HG03045 (cell line): ENCODE data around the gene DNHD1.
A peak's percentile ranks its signal among the peaks of the same experiment; 100 is the strongest.
"Not testable (repeated sequence)": the region's sequence is repeated elsewhere in the genome, so short reads cannot be mapped to it uniquely, and the experiment has no call there.

Experiments used
- ATAC-seq: cut with Tn5 transposase; IDR thresholded peaks from one replicate; pipeline ENCODE4 v1.9.1; 2021; ENCODE audit warnings: mild to moderate bottlenecking, moderate library complexity; ENCODE audit not compliant: unreplicated experiment

Gene DNHD1

DNA sequence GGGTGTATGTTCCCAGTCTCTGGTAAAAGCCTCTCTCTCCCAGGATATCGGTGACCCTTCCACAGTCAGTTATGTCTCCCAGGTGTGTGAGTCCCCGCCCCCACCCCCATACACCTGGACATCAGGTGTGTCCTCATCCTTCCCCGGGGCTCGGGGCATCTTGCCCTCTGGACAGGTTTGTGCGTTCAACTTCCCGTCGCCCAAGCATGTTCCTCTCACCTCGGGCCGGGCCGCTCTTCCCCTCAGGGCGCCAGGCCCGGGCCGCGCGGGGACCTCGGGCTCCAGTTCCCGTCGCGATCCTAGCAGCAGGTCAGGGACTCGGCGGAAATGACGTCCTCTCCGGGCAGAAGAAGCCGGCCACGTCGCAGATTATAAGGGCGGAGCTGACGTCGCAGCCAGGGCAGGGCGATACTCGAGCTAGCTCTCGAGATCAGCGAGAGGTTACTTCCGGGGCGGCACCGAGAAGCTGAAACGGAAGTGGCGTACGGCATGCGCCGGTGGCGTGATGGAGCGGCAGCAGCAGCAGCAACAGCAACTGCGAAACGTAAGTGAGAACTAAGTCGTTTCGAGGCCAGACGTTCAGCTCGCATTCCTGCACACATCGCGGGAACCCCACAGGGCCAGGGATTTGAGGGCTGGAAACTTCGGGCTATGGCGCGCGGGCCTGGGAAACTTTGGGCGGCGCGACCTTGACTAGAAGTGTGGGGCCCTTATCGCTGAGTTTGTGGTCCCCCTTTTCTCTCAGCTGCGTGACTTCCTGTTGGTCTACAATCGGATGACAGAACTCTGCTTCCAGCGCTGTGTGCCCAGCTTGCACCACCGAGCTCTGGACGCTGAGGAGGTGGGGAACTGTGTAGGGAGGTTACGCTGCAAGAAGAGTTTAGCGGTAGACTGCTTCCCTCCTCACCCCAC, 15.8 kb upstream of the DNHD1 start, which contains the start of the genes ARFIP2 and TIMM10B:
ARFIP2 (minus strand) TSS at position 320 of the 912 bp plus-strand sequence. CDS start 910 bp downstream, outside the sequence.
TIMM10B (plus strand) TSS at position 490 of the 912 bp plus-strand sequence; CDS start at position 506, 16 bp downstream.
- ATAC-seq: peak; percentile 98

DNA sequence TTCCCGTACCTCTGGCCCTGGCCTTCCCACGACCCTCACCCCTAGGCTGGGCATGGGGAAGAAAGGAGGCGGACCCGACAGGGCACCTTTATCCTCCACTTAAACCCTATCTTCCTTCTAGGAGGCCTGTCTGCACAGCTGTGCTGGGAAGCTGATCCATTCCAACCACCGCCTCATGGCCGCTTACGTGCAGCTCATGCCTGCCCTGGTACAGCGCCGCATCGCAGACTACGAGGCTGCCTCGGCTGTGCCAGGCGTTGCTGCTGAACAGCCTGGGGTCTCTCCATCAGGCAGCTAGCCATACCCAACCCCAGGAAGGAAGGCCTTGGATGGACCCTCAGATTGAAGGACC, 15.2 kb upstream of the DNHD1 start:
- ATAC-seq: peak; percentile 1

DNA sequence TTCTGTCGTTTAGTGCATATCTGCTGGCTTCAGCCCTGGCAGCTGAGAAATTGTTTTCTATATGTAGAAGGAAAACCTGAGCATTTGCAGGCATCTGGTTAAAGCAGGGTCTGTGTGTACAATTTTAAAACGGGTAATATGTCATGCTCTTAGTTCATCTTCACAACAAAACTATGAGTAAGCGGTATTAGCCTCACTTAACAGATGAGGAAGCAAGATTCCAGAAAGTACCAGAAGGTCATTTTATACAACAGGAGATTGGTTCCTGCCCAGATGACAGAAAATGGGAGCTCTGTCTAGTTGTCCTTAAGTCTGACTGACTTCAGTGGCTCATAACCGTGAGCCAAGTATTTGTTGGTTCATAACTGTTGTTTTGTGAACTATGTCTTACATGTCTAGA, 14.6 kb upstream of the DNHD1 start:
- no peak for ATAC-seq

DNA sequence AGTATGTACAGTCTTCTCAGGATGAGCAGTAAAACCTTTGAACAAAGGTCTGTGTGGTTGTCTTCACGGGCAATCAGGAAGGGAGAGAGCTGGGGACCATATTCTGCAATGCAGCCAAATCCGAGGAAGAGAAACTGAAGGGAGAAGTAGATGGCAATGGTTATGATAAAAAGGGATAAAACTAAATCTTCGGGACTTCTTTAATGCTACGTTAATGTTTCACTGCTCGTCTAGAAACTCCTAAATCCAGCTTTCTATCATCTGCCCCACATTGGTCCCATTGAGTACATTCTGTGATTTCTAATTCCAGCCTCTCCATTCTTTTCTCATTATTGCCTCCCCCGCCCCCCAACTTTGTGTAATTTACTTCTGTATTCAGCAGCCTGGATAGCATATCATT, 14.1 kb upstream of the DNHD1 start:
- no peak for ATAC-seq

DNA sequence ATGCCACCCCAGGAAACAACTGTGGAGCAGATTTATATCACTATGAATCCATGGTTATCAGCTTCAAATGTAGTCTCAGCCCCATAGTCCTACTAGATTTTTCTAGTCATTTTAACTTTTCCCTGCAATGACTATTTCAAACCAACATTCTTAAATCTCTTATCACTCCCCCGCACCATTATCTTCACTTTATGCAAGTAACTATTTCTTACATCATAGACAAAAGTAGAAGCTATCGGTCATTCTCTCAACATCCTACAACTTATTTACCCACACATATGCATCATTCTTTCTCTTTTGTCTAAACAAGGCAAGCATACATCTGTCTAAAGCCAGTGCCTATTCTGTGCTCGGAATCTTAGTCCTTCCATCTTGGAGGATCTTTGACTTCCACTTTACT, 11.4 kb upstream of the DNHD1 start:
- ATAC-seq: no peak

DNA sequence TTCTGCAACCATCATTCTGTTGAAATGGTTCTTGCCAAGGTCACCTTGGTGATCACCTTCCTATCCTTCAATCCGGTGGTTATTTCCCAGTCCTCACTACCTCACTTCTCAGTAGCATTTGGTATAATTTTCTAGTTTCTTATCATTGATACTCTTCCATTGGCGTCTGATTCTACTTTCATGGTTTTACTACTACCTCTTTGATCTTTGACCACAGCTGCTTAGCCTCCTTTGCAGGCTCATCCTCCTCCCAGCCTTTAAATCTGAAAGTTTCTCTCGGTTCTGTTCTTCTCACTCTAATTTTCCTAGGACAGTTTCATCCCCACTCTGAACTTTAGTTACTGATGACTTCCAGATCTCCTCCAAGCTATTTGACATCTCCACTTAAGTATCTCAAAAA, 10.8 kb upstream of the DNHD1 start:
- ATAC-seq: no peak

DNA sequence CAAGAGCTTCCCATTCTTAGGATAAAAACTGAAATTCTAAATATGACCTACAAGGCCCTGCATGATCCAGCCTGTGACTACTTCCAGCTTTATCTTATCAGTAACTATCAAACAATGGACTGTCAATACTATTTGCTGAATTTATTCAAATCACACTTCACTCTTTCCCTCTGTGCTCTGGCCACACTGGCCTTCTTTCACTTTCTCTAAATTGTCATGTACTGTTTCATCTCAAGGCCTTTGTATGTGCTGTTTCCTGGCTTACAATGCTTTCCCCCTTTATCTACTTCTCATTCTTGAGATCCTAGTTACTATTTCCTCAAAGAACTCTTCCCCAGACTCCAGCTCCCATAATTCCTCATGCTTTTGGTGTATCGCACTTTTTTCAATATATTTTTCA, 10.1 kb upstream of the DNHD1 start:
- no peak for ATAC-seq

DNA sequence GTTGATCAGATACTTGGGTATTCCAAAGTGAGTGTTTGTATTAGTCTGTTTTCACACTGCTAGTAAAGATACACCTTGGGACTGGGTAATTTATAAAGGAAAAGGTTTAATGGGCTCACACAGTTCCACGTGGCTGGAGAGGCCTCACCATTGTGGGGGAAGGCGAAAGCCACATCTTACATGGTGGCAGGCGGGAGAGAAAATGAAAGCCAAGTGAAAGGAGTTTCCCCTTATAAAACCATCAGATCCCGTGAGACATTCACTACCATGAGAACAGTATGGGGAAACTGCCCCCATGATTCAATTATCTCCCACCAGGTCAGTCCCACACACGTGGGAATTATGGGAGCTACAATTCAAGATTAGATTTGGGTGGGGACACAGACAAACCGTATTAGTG, 8.7 kb upstream of the DNHD1 start:
- ATAC-seq: no peak

DNA sequence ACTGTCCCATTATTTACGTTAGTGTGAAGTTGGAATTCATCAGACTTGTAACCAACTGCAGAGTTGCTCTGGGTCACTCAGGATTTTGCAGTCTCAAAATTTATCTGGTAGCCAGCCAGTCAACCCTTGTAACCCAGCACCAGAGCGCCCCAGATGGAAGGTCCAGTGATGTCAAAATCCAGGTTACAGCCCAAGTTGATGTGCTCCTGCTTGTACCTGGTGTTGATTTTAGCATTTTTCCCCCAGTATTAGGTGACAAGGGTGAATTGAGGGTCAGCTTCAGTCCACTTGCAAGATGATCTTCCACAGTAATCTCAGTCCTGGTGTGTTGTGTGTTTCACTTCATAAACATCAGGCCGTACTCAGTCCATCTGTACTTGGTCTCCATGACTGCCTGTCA, 8.3 kb upstream of the DNHD1 start:
- ATAC-seq: no peak

DNA sequence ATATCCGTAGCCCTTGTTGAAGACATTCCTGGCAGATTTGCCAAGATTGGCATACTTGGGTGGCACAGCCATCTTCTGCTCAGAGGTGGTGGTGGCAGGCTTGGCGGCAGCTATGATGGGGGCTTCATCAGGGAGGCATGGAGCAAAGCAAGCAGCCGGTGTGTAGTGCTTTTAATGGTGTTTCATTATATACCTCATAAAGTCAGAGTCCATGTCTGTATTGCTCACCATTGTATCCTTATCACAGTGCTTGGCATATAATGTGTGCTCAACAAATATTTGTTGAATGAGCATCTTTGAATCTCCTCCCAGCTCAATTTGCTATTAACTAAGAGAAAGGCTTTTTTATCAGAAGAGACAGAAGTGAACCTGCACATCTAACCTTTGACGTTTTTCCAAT, 7.8 kb upstream of the DNHD1 start:
- ATAC-seq: no peak

DNA sequence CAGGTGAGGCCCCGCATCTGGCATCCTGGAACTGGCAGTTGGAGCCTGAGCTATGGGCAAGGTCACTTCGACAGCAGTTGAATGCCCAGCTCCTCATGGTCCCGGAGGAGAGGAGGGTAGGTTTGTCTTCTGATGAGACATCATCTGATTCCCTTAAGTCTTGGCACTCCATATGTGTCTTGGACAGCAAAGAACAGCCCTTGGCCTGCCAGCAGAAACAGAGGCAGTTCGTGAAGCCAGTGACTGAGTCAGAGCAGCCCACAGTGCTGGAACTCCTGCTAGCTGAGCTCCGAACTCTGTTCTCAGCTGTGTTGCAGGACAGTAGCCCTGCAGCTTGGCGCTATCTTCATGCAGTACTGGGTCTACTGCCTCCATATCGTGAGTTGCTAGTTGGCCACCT, 1.0 kb downstream of the DNHD1 start:
- ATAC-seq: no peak

DNA sequence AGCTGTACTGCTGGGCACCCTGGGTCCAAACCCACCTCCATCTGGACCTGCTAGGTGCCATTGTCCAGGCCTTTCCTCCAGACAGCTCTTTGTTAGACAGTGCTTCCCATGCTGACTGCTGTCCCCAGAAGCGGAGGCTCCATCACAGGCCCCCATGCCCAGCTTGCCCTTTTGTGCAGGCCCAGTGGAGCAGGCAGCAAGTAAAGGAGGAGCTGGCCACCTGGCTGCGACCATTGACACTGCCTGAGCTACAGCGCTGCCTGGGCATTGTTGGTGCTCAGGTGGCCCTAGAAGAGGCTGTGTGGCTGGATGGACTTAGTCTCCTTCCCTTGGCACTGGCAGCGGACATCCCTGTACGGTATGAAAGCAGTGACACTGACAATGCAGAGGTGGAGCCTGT, 1.5 kb downstream of the DNHD1 start:
- no peak for ATAC-seq

DNA sequence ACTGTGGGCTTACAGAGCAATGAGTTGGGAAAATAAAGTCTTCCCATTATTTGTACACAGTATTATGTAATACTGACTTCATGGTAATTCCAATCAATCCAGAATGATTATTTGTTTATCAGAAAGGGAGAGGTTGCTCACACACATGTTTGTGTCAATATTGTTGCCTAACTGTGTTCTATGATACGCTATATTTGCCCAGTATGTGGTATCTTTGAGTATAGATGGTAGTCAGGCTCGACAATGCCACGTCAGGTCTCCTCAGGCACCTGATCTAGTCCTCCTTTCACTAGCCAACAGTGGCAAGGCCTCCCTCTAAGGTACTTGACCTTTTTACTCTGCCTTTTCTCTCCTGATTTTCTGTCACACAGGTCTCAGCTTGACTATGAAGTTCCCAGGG, 5.3 kb downstream of the DNHD1 start:
- no peak for ATAC-seq

DNA sequence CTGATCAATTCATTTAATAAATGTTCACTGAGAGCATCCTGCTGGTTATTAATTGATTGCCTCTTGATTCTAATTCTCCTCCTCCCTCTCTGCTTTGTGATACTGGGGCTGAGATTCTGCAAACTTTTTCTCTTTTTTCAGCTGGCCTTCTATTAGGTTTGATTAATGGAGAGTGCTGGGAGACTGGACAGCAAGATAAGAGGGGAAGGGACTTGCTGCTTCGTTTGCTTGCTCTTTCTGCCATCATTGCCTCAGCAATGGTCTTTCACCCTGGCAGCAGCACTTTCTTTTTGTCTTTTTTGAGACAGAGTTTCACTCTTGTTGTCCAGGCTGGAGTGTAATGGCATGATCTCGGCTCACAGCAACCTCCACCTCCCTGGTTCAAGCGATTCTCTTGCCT, 7.1 kb downstream of the DNHD1 start:
- ATAC-seq: no peak

DNA sequence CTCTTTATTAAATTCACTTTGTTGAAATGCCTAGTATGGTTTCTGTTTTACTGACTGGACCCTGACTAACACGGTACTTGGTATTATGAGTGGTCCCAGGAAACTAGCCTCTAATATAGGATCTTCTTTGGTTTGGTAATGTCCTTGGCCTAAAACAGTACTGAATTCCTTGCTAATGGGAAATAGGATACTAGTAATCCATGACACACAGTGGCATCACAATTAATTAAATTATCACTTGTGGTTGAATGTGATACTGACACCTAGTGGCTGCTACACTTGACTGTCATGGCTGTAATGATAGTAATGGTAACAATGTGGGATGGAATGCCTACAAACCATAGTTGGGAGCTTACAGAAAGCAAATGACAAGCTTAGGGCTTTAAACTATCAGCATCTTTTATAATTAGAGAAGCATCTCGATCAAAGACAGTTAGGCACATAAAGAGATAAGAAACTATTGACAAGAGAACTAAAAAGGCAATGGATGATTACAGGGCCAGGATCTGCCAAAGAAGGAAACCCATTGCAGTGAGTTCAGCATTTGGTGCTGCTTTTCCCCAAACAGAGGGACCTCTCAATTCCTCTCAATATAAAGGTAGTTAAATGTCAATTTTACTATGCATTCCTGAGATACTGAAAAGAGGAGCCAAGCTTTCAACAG, 8.6 kb downstream of the DNHD1 start:
- ATAC-seq: no peak

DNA sequence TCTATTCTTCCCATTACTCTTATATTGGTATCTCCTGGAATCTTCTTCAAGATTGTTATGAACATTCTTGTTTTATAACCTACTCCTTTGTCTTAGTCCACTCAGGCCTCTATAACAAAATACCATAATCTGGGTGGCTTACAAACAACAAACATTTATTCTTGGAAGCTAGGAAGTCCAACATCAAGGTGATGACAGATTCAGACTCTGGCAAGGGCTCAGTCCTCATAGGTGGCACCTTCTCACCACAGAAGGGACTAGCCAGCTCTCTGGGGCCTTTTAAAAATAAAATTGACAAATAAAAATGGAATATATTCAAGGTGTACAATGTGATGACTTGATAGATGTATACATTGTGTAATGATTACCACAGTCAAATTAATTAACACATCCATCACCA, 19.8 kb downstream of the DNHD1 start:
- no peak for ATAC-seq

DNA sequence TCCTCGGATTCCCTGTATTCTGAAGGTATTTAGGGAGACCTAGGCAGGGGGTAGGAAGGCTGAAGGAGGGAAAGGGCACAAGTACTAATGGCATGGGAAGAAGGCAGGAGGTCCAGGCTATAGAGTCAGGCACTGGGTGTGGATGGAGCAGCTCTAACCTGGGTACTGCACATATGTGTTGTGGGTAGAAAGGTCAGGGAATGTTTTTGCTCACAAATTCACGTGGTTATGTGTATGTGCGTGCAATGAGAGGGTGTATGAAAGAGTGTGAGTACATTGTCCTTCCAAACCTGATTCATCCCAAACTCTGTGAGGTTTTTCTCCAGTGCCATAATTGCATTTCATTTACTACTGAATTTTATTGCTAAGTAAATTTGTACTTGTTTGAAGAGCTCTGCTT, 23.2 kb downstream of the DNHD1 start:
- no peak for ATAC-seq

DNA sequence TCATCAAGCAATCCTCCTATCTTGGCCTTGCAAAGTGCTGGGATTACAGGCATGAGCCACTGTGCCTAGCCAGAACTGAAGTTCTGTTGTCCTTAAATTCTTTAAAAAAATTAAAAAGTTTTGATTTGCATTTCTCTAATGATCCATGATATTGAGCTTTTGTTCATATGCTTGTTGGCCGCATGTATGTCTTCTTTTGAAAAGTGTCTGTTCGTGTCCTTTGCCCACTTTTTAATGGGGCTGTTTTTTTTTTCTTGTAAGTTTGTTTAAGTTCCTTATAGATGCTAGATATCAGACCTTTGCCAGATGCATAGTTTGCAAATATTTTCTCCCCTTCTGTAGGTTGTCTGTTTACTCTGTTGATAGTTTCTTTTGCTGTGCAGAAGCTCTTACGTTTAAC, 24.9 kb downstream of the DNHD1 start:
- ATAC-seq: not testable (repeated sequence)

DNA sequence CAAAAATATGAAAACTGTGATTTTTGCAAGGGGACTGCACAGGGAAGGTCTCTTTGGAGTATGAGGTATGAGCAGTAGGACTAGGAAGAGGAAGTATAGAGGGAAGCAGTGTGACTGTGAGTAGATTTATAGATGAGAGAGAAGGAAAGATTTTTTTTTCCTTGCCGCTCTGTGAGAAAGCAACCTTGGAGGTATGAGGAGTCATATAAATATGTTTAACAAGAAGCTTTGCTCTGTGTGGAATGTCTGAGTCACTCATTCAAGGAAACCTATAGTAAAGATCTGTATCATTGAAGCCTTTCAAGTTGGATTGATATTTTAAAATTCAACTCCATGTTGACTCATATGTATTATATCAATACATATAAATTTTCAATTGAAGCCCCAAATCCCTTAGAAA, 26.2 kb downstream of the DNHD1 start:
- no peak for ATAC-seq

DNA sequence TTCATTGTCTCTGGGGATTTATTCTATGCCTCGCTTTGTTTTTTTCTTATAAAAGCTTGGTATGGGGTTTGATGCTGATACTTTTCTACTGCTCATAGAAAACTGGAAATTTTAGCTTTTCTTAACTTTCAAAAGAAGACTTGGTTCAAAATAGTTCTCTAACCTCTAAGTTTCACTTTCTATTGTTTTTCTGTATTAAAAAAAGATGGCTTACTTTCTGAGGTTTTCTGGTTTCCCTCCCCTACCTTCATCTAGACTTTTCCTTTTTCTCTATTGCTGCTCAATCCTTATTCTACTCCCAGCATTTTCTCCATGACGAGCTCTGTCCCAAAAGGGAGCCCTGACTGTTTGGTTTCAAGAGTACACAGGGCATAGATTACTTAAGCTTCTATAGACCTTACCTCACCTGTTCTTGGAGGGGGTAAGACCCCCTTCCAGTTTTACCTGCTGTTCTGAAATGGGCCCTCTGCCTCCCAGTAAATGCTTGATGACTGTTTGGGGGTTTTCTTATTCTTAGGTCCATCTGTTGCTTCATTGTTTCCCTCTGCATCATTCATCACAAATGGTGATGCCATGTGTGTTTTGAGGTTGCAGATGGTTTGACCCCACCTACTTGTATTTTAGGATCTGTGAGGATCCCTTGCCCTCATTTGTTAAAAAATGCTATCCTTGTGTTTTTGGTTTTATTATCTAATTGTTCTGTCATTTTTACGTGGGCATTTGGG, 29.5 kb downstream of the DNHD1 start:
- no peak for ATAC-seq

DNA sequence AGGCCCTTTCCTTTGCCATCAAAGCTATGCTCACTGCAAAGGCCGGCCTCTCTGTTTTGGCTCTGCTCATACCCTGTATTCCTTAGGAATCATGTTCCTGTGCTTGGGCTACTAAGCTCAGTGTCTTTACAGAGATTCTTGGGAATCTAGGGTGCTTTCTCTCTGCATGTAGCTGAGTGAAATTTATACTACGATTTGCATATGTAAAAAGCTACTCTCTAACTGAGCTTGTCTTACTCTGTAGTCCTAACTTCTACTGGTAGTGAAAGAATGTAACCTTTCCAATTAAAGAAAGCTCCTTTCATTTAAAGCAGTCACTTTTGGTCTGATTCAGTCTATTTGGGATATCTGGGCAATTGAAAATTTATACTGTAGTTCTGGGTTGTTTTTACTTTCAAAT, 32.2 kb downstream of the DNHD1 start:
- no peak for ATAC-seq

DNA sequence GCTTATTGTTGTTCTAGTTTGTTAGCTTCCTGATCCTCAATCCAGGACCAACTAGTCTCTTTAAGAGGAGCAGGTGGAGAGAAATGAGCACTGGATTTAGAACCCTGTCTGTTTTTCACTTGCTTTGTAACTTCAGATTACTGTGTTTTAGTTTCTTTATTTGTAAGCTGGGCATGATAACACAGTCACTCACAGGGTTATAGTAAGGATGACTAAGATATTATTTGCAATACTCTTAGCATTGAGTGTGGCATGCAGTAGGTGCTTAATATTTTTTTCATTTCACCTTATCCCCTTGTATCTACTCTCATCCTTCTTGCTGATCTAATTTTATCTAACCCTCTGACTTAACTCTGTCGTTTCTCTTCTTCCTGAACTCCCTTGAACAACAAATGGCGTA, 33.8 kb downstream of the DNHD1 start:
- no peak for ATAC-seq
